GM18519 (cell line): ENCODE data around the gene NEBL.
"Not testable (repeated sequence)": the region's sequence is repeated elsewhere in the genome, so short reads cannot be mapped to it uniquely, and the experiment has no call there.

Experiments
- ATAC-seq: cut with Tn5 transposase; IDR thresholded peaks from one replicate; pipeline ENCODE4 v1.9.1; 2021; ENCODE audit warnings: mild to moderate bottlenecking, moderate library complexity; ENCODE audit not compliant: unreplicated experiment, low FRiP score

NEBL gene, protein sequence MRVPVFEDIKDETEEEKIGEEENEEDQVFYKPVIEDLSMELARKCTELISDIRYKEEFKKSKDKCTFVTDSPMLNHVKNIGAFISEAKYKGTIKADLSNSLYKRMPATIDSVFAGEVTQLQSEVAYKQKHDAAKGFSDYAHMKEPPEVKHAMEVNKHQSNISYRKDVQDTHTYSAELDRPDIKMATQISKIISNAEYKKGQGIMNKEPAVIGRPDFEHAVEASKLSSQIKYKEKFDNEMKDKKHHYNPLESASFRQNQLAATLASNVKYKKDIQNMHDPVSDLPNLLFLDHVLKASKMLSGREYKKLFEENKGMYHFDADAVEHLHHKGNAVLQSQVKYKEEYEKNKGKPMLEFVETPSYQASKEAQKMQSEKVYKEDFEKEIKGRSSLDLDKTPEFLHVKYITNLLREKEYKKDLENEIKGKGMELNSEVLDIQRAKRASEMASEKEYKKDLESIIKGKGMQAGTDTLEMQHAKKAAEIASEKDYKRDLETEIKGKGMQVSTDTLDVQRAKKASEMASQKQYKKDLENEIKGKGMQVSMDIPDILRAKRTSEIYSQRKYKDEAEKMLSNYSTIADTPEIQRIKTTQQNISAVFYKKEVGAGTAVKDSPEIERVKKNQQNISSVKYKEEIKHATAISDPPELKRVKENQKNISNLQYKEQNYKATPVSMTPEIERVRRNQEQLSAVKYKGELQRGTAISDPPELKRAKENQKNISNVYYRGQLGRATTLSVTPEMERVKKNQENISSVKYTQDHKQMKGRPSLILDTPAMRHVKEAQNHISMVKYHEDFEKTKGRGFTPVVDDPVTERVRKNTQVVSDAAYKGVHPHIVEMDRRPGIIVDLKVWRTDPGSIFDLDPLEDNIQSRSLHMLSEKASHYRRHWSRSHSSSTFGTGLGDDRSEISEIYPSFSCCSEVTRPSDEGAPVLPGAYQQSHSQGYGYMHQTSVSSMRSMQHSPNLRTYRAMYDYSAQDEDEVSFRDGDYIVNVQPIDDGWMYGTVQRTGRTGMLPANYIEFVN

DNA sequence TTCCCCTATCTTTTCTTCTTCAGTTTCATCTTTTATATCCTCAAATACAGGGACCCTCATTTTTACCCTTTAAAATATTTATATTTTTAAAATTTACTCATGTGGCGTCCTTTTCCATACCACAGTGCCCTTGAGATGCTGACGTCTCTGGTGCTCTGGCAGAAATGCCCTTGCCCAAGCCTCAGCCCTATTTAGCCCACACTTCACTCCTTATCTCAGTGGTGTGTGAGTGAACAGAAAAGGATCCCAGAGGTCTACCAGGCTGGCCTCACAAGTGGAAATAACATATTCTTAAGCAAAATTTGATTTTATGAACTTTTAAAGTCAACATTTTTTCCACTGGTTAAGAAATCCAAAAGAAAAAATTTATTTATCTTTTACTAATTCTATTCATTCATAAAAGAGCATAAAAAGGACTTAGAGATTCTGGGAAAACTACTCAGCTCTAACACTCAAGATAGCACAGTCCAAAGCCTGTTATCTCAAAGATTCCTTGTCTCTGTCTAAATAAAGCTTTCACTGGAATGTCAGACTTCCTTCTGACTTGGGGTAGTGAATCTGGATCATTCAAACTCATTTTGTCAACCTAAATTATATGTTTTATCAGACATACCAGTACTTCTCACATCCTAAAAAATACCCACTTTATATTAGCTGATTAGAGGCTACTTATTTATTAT, at the start of gene NEBL:
NEBL (minus strand) TSS at position 166 of the 680 bp plus-strand sequence; CDS start at position 60, 106 bp downstream.
- ATAC-seq = no peak

DNA sequence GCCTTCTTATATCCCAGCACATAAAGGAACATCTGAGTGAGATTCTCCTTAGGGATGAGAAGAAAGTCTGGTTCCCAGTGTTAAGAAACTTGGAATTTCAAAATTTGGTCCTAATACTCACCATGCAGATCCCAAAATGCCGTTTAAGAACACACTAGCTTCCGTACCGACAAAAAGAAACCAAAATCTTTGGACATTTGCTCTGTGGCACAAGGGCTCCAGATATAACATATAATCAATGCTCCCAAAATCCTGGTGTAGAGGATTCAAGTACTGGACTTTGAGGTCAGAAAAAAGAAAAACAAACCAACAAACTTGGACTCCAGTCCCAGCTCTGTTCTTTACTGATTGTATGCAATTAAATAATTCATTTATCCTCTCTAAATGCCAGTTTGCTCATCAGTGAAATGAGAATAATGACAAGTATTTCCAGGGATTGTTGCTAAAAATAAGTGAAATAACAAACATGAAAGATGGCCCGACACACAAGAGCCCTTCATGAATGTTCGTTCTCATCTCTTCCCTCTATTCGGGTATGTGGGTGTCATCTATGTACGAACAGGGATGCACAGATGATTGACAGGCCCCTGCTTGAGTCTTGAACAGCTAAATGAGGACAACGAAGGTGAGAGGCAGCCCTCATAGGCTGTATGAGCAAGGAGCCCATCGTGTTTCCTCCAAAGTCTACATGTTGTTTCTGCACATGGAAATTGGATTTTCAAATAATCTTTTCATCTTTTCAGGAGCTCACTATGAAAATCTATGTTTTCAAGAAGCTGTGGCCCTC, 48.6 kb upstream of the NEBL start:
- ATAC-seq = no peak

DNA sequence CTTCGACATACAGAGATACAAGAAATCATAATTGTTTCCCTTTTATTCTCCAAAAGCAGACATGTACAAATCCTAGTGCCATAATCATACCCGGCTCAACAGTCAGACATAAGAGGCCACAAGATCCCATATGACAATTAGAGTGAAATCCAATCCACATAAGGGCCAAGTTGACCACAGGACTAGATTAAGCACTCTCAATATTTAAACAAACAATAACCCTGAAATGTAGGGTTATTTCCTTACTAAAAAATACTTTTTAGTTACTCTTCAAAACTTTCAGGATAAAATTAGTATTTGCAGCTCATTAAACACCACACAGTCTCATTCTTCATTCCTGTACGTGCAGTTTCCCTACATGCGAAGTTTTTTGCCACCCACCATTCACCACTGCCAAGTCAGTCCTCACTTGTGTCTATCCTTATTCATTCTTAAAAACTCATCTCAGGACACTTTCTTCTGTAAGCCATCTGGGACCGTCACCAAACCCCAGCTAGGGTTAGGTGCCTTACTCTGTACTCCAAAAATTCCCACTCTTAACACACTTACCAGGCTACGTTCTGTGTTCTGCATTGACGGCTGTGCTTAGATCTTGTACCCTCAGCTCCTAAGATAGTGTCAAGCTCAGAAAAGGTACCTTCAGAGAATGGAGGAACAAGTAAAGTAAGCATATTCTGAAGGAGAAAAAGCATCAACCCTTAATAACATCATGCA, 47.8 kb upstream of the NEBL start:
- no peak for ATAC-seq

DNA sequence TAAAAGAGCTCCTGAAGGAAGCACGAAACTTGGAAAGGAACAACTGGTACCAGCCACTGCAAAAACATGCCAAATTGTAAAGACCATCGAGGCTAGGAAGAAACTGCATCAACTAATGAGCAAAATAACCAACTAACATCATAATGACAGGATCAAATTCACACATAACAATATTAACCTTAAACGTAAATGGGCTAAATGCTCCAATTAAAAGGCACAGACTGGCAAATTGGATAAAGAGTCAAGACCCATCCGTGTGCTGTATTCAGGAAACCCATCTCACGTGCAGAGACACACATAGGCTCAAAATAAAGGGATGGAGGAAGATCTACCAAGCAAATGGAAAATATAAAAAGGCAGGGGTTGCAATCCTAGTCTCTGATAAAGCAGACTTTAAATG, 42.3 kb upstream of the NEBL start:
- ATAC-seq = not testable (repeated sequence)

DNA sequence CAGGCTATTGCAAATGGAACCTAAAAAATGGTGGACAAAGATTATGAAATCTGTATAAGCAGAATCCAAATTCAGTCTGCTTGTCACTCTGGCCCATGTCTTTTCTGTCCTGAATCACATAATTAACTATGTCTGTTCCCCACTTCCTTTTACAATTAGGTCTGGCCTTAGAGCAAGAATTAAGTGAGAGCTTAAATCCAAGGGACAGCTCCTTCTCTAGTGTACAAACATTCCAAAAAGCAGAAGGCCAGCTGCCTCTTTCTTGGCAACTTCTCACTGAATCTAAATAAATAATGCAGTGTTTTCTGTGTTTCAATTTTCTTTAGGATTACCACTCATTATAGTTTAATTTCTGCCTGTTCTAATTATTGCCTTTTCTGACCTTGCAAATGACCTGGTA, 39.3 kb upstream of the NEBL start:
- no peak for ATAC-seq

DNA sequence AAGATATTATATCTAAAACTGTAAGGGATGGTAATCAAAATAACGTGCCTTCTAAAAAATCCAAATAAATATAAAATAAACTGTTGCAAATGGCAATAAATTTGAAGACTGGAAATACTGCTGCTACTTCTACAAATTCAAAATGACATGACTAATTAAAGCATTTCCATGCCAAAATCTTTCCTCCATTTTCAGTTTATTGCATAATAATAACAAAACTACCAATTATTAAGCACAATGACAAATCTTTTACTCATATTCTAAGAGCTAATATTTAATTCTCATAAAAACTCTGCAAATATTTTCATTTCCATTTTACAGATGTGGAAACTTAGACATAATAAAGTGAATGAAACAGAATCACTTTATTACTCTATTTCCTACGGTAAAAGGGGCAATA, 38.8 kb upstream of the NEBL start:
- ATAC-seq = no peak

DNA sequence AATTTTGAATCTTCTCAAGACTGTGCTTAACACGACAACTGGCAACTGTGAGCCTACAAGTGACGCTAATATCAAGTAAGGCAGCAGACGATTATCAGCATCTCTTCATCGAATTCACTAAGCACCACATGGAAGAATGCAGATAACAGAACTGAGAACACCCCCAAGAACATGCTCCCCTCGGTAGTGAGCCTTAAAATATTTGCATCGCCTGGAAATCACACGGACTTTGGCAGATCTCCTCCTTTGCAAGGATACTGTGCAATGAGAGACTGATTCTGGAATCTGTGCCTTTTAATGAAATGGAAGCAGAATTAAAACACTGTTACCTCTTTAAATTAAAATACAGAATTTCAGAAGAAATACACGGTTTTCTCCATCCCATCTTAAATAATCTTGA, 38.2 kb upstream of the NEBL start:
- no peak for ATAC-seq

DNA sequence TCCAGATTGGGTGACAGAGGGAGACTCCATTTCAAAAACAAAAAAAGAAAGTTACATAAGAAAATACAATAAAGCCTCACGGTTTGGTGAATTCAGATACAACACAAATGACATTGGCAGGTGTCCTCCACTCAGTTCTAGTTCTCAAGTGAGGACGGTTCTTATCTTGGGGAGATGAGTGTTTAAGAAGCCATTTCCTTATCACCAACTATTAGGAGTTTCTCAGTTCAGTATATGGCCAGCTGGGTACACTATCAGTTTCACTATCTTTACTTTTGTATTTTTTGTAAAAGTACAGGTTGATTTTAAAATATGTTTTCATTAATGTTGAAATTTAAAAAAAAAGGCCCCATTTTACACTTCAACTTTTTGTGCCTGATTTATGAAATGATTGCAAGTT, 36.6 kb upstream of the NEBL start:
- ATAC-seq = no peak

DNA sequence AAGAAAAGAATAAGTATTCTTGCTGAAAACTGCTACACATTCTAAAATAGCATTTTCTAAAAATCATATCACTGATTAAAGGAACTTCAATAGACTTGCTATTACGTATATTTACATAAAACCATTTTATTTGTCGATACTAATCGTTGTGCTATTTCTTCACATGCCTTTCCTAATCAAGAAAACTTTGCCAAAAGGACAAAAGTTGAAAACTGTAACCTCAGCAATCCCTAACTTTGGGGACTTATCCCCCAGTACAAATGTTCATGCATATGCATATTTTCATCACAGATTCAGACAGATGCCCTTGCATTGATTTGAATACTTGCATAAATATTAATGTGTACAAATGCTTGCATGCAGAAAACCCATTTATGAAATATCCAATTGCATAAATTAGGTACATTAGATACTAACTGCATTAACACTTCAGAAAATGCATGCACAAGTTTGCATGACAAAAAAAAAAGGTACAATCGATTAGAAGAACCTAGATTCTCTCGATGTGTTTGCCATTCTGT, 35.6 kb upstream of the NEBL start:
- no peak for ATAC-seq

DNA sequence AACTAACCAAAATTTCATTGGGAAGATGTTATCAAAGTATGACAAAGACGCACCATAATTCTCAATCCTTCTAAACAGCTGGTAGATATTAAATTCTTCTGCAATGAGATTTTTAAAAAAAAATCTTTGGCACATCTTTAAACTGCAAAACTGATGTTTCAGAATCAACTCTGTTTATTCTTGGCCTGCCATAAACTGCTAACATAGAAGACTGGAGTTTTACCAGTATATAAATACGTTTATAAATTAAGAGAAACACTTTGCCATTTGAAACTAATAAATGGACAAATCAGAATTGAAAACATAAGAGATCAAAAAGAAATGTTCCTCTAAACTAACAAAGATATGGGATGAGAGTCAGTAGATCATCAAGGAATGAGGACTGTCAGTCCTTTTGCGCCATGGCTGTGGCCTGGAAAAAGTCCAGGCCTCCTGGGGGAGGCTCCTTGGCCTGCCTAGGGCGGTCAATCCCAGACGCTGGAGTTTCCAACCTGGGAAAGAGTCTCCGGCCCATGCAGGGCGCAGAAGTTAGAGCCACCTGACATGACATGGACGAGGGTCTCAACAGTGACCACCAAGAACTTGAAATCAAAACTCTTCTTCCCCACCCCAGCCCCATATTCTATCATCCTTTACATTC, 34.2 kb upstream of the NEBL start:
- no peak for ATAC-seq

DNA sequence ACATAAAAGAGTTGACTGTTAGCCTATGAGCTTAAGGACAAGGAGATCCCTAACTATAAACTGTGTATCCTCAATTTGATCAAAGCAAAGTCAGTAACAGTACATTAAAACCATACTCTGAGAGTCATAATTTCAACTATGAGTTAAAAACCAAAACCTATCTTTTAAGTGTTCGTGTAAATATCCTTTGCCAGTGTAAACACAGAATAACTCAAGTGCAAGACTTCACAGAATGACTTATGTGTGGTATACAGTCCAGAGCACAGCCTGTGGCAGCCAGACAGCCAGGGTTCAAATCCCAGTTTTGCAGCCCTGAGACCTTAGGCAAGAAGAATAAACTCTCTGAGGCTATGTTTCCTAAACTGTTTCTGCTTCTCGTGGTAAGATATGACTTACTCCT, 30.3 kb upstream of the NEBL start:
- no peak for ATAC-seq

DNA sequence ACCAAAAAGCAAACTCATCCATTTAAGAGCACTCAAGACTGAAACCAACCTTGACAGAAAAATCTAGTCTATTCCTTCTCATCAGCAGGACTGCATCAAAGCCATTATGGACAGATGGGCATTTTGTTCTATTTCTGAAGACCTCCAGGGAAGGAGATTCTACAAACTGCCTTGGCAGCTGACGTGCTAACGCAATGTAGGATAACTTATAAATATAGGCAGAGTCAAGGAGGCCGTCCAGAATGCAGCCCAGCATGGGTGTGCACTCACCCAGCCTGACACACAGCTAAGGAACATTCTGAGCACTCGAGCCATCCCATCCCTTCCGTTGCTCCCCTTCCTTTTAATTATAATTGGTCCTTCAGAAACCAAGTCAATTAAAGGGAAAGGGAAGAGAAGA, 25.3 kb upstream of the NEBL start:
- no peak for ATAC-seq

DNA sequence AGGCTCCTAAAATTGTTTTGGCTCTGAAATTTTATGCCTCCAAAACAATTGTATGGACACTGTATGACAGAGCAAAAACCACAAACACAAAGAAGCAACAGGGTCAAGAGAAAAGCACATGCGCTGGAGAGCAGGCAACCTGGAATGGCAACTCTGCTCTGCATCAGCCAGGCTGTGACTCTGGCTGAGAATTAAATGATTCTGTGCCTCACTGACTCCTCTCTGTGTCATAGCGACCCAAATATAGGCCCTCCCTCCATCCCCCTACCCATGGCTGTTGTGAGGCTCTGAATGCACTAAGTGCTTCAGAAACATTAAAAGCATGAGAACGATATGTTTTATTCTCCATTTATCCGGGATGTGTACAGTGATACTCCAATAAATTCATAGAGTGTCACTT, 24.9 kb upstream of the NEBL start:
- ATAC-seq = no peak

DNA sequence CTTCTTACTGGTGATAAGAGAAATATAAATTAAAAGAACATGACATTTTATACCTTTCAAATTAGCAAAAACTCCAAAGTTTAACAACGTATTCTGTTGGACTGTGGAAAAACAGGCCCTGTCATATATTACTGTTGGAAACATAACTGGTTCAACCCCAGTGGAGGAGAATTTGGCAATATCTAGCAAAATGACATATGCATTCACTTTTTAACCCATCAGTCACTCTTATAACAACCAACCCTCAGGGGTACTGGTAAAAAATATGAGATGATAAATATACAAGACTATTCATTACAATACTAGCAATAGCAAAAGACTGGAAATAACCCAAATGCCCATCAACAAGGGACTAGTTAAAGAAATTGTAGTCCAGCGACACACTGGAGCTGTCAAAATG, 22.9 kb upstream of the NEBL start:
- no peak for ATAC-seq

DNA sequence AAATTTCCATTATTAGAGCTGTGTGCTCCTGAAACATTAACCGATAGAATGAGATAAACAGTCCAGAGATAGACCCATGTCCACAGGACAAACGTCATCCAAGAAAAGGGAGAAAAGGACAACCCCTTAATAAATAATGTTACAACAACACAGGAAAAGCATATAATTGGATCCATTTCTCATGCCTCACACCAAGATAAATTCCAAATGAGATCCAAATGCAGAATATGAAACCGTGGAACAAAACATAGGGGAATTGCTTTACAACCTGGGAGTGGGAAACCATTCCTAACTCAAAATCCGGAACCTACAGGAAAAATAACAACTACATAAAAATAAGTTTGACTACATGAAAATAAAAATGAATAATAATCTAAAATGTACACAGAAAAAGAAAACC, 22.4 kb upstream of the NEBL start:
- ATAC-seq = no peak

DNA sequence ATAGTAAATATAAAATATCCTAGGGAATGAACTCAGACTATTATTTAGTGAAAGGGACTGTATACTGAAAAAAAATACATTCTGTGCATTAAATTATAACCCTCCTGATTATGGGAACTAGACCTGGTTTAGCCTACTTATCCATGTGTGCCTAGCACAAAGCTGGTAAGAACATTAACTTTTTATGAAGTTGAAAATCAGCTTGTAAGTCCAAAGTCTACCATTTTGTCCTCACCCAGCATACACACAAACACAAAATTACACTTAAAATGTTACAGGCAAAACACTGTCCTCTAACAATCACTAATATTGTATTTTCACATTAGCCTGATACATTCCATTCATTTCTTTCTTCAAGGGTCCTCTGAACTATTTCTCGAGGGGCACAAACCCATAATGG, 19.9 kb upstream of the NEBL start:
- ATAC-seq = no peak

DNA sequence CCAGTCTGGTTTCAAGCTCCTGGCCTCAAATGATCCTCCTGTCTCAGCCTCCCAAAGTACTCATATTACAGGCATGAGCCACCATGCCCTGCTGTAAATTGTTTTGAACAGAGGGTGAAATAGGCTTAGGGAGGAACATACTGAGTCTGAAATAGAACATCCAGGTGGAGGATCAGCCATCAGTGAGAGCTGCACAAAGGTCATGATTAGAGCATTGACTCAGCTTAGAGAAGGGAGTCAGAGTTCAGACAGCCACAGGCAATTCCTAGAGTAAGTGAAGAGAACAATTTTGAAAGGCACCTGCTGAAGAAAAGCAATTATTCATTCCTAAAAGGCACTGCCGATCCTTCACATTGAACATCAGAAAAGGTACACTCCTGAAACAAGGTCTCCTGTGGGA, 15.9 kb upstream of the NEBL start:
- ATAC-seq = no peak

DNA sequence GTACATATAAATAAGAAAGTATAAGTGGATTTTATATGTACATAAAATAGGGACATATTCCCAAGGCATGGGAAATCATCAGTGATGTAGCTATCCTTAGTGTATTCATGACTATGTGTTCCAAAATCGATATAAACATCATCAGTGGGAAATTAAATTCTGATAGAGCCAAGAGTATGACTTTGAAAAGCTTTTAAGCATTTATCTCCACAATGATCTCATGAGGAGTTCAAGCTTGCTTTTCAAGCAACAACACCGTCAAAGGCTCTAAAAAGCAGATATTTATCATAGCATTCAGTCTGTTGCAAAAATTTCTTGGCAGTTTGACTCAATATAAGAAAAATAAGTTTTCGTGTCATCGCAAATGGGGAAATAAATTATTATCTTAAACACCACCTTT, 14.5 kb upstream of the NEBL start:
- ATAC-seq = no peak

DNA sequence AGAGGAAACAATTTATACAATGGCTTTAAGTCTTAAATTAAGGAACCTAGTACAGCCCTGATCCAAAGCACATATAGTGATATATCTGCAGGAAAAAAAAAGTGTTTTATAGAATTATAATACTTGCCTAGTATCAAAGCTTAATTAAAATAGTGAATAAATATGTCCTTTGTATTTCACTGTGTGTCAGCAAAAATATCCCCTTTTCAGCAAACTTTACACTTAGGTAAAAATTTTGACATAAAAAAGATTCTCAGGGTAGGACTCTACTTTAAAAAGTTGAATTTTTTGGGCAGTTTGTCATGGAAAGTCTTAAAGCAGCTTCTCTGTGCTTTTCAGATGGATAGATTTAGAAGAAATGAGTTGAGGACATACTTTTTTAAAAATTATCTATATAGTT, 12.7 kb upstream of the NEBL start:
- ATAC-seq = no peak
